PFSK-1 (cell line): Measurements from ENCODE around the gene FABP7.

Experiments
- POLR2AphosphoS5 ChIP-seq: IDR thresholded peaks from 2 replicates; pipeline ENCODE4 v1.6.1; 2012; ENCODE audit warnings: low read depth, mild to moderate bottlenecking, control low read depth, low read length, moderate library complexity
- SIN3A ChIP-seq: IDR thresholded peaks from 2 replicates; pipeline ENCODE4 v1.6.1; 2012; ENCODE audit warnings: mild to moderate bottlenecking, low read length, moderate library complexity, borderline replicate concordance; ENCODE audit not compliant: insufficient read depth
- TAF1 ChIP-seq: IDR thresholded peaks from 2 replicates; pipeline ENCODE4 v1.6.1; 2012; ENCODE audit warnings: low read length, control low read depth, borderline replicate concordance; ENCODE audit not compliant: insufficient read depth

GRCh38 chr6:122736616-122737015 is 42.9 kb upstream of the FABP7 start:
- TF ChIP-seq TAF1 = no peak
- no peak for TF ChIP-seq POLR2AphosphoS5
- TF ChIP-seq SIN3A = no peak
